Tibial nerve (tissue), 4 donors: ENCODE data around the gene TMPRSS15.

Source experiments
- CTCF ChIP-seq, 5 experiments: fragments of 200-600 bp in 3 of 5; fragments of 450-650 bp in 2 of 5; sonication (generic) in 3 of 5; IDR thresholded peaks; one replicate each; pipeline ENCODE4 v1.5.1; 2016 to 2019; ENCODE audit warnings: antibody characterized with exemption in 5 of 5, mild to moderate bottlenecking in 3 of 5, moderate library complexity in 2 of 5
- EP300 ChIP-seq, 2 donors: sonication (generic); formaldehyde crosslinking; IDR thresholded peaks; one replicate each; pipeline ENCODE4 v1.6.1; 2017; ENCODE audit warnings: antibody characterized with exemption in 2 of 2, mild to moderate bottlenecking in 1 of 2
- POLR2A ChIP-seq, 2 donors: fragments of 450-650 bp; IDR thresholded peaks; one replicate each; pipeline ENCODE4 v1.6.1; 2017; ENCODE audit warnings: antibody characterized with exemption in 2 of 2, mild to moderate bottlenecking in 2 of 2, moderate library complexity in 2 of 2

DNA sequence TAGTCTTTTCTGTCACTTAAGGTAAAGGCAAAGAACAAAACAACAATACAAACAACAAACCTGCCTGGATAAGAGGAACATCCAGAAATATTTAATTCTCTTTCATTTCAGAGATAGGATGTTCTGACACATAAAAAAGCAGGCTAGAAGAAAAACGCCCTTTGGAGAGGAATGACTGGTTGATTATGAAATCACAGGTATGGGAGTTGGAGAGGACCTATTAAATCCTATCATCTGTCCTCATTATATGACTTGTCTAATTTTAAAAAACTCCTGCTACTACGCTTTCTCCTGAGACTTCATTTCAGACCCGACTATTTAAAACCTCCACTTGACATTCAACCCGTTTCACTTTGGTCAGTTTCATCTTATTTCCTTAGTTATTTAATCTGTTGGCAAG lies 54.1 kb downstream of the TMPRSS15 start:
- TF ChIP-seq POLR2A (IDR thresholded peaks at IDR 0.05): no peak
- TF ChIP-seq CTCF (IDR thresholded peaks at IDR 0.05): no peak
- TF ChIP-seq EP300 (IDR thresholded peaks at IDR 0.05): no peak
